Kidney (tissue), 14 donors: ENCODE results near the gene GAL3ST1. TPM values are rescaled to one million over a fixed set of nuclear protein-coding genes. Genes with fewer than 3 reads are reported as not detected.

ENCODE experiments used
- DNase-seq, 5 donors: peaks; one replicate each; pipeline ENCODE4 v3.0.0-alpha.2; 2013 to 2020
- FAIRE-seq: peaks from 2 replicates; lab custom pipeline; 2012; peaks lifted over from hg19 to GRCh38; lab: Jason Lieb, UNC
- H3K27ac ChIP-seq, 2 donors: one replicate each; pipeline ENCODE4 v1.7.0; 2013; ENCODE audit warnings: low read depth in 2 of 2, low read length in 2 of 2, inconsistent platforms in 1 of 2
- H3K27me3 ChIP-seq: one replicate; pipeline ENCODE4 v1.7.1; 2013; ENCODE audit warnings: low read length, inconsistent platforms; ENCODE audit not compliant: control insufficient read depth, insufficient read depth
- H3K36me3 ChIP-seq, 3 donors: one replicate each; pipeline versions ENCODE4 v1.7.0 to v1.7.1; 2013; ENCODE audit warnings: low read length in 3 of 3, control low read depth in 1 of 3, inconsistent platforms in 1 of 3; ENCODE audit not compliant: insufficient read depth in 3 of 3, control insufficient read depth in 2 of 3
- H3K4me1 ChIP-seq, 3 donors: one replicate each; pipeline versions ENCODE4 v1.7.0 to v1.7.1; 2013; ENCODE audit warnings: low read length in 3 of 3, inconsistent platforms in 1 of 3, low read depth in 1 of 3; ENCODE audit not compliant: control insufficient read depth in 2 of 3, insufficient read depth in 2 of 3
- H3K4me3 ChIP-seq, 3 donors: one replicate each; pipeline versions ENCODE4 v1.7.0 to v1.8.1; 2013; ENCODE audit warnings: low read length in 3 of 3, control low read depth in 1 of 3, inconsistent platforms in 1 of 3
- H3K9ac ChIP-seq, 3 donors: one replicate each; pipeline versions ENCODE4 v1.7.0 to v1.7.1; 2013; ENCODE audit warnings: low read length in 3 of 3, control low read depth in 1 of 3, inconsistent platforms in 1 of 3
- H3K9me3 ChIP-seq, 3 donors: one replicate each; pipeline versions ENCODE4 v1.7.0 to v1.7.1; 2013; ENCODE audit warnings: low read length in 3 of 3, control low read depth in 1 of 3, inconsistent platforms in 1 of 3; ENCODE audit not compliant: control insufficient read depth in 2 of 3, insufficient read depth in 1 of 3
- intact Hi-C: fragments of 100-400 bp; cut with DNase I; formaldehyde crosslinking; loops from one replicate; pipeline ENCODE4 v1.11.1; 2022
- polyA plus RNA-seq: library from polyadenylated mRNA; stranded (reverse); fragments of 350-450 nt; fragmentation: Illumina TruSeq; extraction: RNeasy Lipid Tissue Mini Kit (QIAGEN cat#74804); gene quantifications from one replicate; pipeline ENCODE4 v1.2.3, GENCODE V29; 2014; ENCODE audit warnings: low read depth, low replicate concordance; ENCODE audit not compliant: insufficient read depth
- total RNA-seq: library from RNA; stranded (reverse); fragmentation: NEBNext Ultra II Directional; extraction: Animal tissue kit (Norgen Biotek cat#: 25700); gene quantifications from one replicate; pipeline ENCODE4 v1.2.1, GENCODE V29; 2021
- TF ChIP-seq, protein P1 (sequence below): IDR thresholded peaks from 3 replicates; pipeline ENCODE4 v1.5.1; 2012; ENCODE audit warnings: mild to moderate bottlenecking, moderate library complexity, borderline replicate concordance; ENCODE audit not compliant: insufficient read depth; ENCODE audit errors: extremely low read depth
- donor health status: control.
- donor health status: control.
- donor health status: control.
- donor health status: control.
- donor health status: control.
- donor health status: DM: yes; HTN: yes; CAD: no.
- donor health status: Normal renal cell carcinoma (clear cell type).

The GAL3ST1 gene
- total and polyA plus RNA-seq, 2 donors from 2014 or later, result 16.1 to 34.3 TPM

DNA sequence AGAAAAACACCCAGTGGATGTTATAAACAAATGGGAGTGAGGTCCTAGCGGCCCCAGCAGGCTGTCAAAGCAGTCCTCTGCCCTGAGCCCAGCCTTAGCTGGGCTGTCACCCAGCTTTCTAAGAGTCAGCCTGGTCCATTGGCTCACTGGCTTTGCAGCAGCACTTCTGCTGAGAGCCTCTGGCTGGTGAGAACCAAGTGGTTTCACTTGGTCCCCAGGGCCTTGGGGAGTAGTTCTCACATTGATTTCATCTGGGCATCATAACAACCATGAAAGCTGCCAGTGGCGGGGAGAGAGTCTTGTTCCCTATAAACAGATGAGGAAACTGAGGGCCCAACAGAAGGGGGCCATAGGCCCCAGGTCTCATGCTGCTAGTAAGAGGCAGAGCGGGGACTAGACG, 39.3 kb downstream of the GAL3ST1 start:
- no peaks in the 10 kb centered on the region for H3K36me3 ChIP-seq

DNA sequence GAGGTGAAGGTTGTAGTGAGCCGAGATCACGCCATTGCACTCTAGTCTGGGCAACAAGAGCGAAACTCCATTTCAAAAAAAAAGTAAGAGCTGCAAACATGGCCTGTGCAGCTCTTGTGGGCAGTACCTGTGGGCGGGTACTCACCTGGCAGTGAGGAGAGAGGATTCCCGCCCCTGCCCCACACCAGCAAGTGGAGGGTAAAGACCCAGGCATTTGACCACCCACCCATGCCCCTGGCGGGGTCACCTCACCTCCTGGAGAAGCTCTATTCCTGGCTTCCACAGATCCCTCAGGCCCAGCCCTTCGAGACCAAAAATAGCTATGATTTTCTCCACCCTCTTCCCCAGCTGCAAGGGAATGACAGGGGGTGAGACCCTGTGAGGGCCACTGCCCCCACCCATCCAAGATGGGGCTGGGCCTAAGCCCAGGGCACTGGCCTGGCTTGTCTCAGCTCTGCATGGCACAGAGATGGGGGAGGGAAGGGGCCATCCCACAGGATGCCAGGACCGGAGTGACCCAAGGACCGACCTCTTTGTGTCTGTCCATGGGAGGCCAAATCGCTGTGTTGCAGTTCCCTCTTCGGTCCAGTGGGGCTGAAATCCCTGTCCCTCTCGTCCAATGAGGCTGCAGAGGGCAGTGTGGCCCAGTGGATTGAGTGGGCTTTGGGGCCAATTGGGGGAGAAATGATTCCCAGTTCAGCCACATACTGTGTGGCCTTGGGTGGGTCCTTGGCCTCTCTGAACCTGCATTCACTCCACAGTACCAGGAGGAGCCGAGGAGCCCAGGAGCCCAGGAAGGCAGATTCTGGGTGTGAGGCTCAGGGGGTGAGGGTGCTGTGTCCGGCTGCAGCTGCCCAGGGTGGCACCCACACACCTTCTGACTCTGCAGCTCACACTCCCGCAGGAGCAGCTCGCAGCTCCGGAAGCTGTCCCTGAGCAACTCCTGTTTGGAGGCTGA, 42.5 kb downstream of the GAL3ST1 start:
- FAIRE-seq (no peak), DNase-seq (no peak)
- no peak overlapping the region for H3K9ac ChIP-seq
- TF ChIP-seq, protein P1, sequence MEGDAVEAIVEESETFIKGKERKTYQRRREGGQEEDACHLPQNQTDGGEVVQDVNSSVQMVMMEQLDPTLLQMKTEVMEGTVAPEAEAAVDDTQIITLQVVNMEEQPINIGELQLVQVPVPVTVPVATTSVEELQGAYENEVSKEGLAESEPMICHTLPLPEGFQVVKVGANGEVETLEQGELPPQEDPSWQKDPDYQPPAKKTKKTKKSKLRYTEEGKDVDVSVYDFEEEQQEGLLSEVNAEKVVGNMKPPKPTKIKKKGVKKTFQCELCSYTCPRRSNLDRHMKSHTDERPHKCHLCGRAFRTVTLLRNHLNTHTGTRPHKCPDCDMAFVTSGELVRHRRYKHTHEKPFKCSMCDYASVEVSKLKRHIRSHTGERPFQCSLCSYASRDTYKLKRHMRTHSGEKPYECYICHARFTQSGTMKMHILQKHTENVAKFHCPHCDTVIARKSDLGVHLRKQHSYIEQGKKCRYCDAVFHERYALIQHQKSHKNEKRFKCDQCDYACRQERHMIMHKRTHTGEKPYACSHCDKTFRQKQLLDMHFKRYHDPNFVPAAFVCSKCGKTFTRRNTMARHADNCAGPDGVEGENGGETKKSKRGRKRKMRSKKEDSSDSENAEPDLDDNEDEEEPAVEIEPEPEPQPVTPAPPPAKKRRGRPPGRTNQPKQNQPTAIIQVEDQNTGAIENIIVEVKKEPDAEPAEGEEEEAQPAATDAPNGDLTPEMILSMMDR, result no peak
- no peaks in the 10 kb centered on the region for H3K9me3 ChIP-seq
- no peaks in the 10 kb centered on the region for H3K4me1 ChIP-seq
- no peak overlapping the region for H3K4me3 ChIP-seq
- no peak overlapping the region for H3K27ac ChIP-seq
- no peaks in the 10 kb centered on the region for H3K27me3 ChIP-seq
- intact Hi-C loops, result no loop called here
- H3K36me3 ChIP-seq, result no peaks in the 10 kb centered on the region

More for the DNA sequence above, 39.3 kb downstream of the GAL3ST1 start:
- intact Hi-C loops, result no loop called here
- FAIRE-seq (no peak), DNase-seq (no peak)
- Histone ChIP-seq H3K27ac (no peak overlapping the region), H3K4me3 (no peak overlapping the region), H3K4me1 (no peaks in the 10 kb centered on the region), H3K9ac (no peak overlapping the region), H3K9me3 (no peaks in the 10 kb centered on the region), H3K27me3 (no peaks in the 10 kb centered on the region)
- TF ChIP-seq, protein P1, result no peak

DNA sequence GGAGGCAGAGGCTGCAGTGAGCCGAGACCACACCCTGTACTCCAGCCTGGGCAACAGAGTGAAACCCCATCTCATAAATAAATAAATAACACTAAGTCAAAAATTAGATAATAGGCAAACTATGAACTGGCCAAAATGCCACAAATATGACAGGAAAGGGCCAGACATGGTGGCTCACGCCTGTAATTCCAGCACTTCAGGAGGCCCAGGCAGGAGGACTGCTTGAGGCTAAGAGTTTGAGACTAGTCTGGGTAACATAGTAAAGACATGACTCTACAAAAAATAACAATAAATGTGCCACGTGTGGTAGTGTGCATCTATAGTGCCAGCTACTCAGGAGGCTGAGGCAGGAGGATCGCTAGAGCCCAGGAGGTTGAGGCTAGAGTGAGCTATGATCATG, 47.8 kb downstream of the GAL3ST1 start:
- H3K27ac ChIP-seq, result no peak overlapping the region
- FAIRE-seq, result no peak
- no peak overlapping the region for H3K9ac ChIP-seq
- no peaks in the 10 kb centered on the region for H3K36me3 ChIP-seq
- TF ChIP-seq, protein P1, result no peak
- intact Hi-C loops, result no loop called here
- no peaks in the 10 kb centered on the region for H3K27me3 ChIP-seq
- no peaks in the 10 kb centered on the region for H3K4me1 ChIP-seq
- H3K4me3 ChIP-seq, result no peak overlapping the region
- no peak for DNase-seq
- H3K9me3 ChIP-seq, result no peaks in the 10 kb centered on the region
